ENCODE results near the gene DIDO1.
"Not testable (repeated sequence)": the region's sequence is repeated elsewhere in the genome, so short reads cannot be mapped to it uniquely, and the experiment has no call there.

Gene DIDO1

GRCh38 chr20:62962221-62962879, 36.0 kb upstream of the DIDO1 start:
- DNase-seq = no peak

- no peak for DNase-seq
Observed at GRCh38 chr20:62961799-62962198, 35.5 kb upstream of the DIDO1 start.

- no peak for DNase-seq
Observed at GRCh38 chr20:62961310-62961783, 35.0 kb upstream of the DIDO1 start.

GRCh38 chr20:62960446-62961309, 34.4 kb upstream of the DIDO1 start:
- not testable (repeated sequence) for DNase-seq

GRCh38 chr20:62959998-62960436, 33.7 kb upstream of the DIDO1 start:
- no peak for DNase-seq

- DNase-seq = no peak
Observed at GRCh38 chr20:62959101-62959971, 33.0 kb upstream of the DIDO1 start.

- DNase-seq = no peak
Observed at GRCh38 chr20:62958388-62959100, 32.2 kb upstream of the DIDO1 start.

GRCh38 chr20:62957136-62958117, 31.1 kb upstream of the DIDO1 start:
- no peak for DNase-seq

GRCh38 chr20:62956387-62957135, 30.3 kb upstream of the DIDO1 start:
- no peak for DNase-seq

GRCh38 chr20:62955519-62956386, 29.4 kb upstream of the DIDO1 start:
- DNase-seq = no peak

- DNase-seq = peak; percentile 47
Observed at GRCh38 chr20:62953839-62954703, 27.8 kb upstream of the DIDO1 start.

GRCh38 chr20:62952968-62953838, 26.9 kb upstream of the DIDO1 start:
- no peak for DNase-seq

- peak; percentile 23 for DNase-seq
Observed at GRCh38 chr20:62952373-62952967, 26.2 kb upstream of the DIDO1 start, which contains the start of gene SLC17A9. TSS of gene SLC17A9 (plus strand) at chr20:62952709. CDS start at chr20:62952831, 122 bp downstream.

GRCh38 chr20:62951896-62952372, 25.6 kb upstream of the DIDO1 start:
- DNase-seq = no peak

GRCh38 chr20:62951143-62951895, 25.0 kb upstream of the DIDO1 start:
- DNase-seq = no peak
